Left renal pelvis (tissue), 4 donors: Measurements from ENCODE around the gene LTB. TPM values are rescaled to one million over a fixed set of nuclear protein-coding genes. Genes with fewer than 3 reads are reported as not detected.
"Not testable (repeated sequence)": the region's sequence is repeated elsewhere in the genome, so short reads cannot be mapped to it uniquely, and the experiment has no call there.

Experiments
- DNase-seq, 4 donors: peaks; one replicate each; pipeline ENCODE4 v3.0.0-alpha.2; 2013; ENCODE audit warnings: low read depth in 4 of 4, low spot score in 3 of 4
- polyA plus RNA-seq, 4 donors: library from polyadenylated mRNA; unstranded; fragments of 120-200 nt; gene quantifications; one replicate each; pipeline ENCODE4 v1.2.1, GENCODE V29; 2013; ENCODE audit not compliant: insufficient read length in 4 of 4

LTB gene
- polyA plus RNA-seq, 4 donors, result 0.66 to 2.0 (median 1.6) TPM

DNA sequence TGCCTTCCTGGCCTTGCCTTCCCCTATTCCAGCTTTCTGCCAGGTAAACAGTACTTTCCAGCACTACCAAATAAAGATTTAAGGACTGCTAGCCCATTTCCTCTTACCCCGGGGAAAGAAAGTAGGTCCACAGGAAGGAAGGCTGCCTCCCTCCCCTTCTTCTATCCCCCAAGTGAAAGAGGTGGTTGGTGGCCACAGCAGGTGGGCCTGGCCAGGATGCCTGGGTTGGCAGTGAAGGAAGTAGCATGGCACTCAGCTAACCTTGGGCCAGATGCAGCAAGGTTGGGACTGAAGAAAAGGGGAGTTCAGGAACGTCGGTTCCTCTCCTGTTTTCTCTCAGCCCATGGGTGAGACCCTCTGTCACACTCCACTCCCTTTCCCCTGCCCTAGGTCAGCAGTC is 25.9 kb downstream of the LTB start:
- DNase-seq, result no peak

- not testable (repeated sequence) for DNase-seq
Measured at GRCh38 chr6:31551371-31551770, 30.9 kb downstream of the LTB start.

GRCh38 chr6:31548544-31548873 is 33.7 kb downstream of the LTB start:
- no peak for DNase-seq

DNA sequence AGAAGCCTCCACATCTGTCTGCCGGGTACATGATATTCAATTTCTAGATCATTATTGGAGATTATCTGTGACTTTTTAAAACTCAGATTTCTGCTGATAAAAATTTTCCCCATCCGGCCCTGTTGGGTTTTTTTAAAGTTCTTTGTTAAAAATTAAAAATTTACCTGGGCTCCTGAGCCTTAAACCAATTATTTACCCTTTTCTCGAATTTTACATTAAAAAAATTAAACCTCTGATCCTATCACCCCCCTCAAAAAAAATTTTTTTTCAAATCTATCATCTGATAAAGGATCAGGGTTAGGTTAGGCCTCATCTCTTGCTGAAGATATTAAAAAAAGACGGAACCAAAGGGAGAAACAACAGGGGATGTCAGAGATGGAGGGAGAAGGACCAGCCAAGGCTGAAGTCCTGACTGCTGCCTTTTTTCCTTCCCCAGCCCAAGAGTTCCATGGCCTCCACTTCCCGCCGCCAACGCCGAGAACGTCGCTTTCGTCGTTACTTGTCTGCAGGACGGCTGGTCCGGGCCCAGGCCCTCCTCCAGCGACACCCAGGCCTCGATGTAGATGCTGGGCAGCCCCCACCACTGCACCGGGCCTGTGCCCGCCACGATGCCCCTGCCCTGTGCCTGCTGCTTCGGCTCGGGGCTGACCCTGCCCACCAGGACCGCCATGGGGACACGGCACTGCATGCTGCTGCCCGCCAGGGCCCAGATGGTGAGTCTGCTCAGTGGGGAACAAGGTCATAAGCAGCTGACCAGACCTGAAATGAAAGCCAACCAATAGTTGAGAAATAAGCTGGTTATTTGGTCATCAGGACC is 34.3 kb downstream of the LTB start:
- no peak for DNase-seq

GRCh38 chr6:31546958-31547726 is 35.1 kb downstream of the LTB start, which contains the start of gene NFKBIL1:
TSS of gene NFKBIL1 (plus strand) at chr6:31547608. CDS start at chr6:31547695, 87 bp downstream.
- DNase-seq, result peak; percentile 90 to 95 (median 92)

DNA sequence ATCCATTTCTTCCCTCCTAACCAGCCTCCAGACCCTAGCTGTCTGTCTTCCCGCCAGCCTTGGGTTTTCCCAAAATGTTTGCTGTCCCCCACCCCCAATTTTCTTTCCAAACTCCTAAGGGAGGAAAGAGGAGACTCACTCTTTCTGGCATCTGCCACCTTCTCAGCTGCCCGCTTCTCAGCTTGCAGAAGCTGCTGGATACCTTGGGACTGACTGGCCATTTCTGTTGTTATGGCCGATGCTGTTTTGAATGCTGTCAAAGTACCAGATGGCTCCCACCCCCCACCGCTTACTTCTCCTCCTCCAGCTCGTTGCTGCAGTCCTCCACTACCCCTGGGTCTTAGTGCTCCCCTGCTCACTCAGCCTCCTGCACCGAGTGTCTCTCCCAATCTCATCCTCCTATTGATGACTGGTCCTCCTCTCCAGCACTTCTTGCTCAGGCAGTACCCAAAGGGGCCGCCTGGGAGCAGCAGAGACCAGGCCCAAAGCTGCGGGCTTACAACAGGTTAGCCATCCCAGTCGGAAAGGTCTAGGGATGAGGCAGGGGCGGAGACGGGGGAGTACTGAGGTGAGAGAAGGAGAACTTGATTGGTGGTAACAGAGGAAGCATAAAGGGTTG is 35.8 kb downstream of the LTB start, which contains the start of gene ATP6V1G2:
Gene ATP6V1G2 (minus strand): TSS at position 270 of the 619 bp plus-strand sequence. CDS start 49 bp downstream, at position 221.
- DNase-seq, result peak; percentile 71 to 80 (median 75)

GRCh38 chr6:31545291-31545690 is 36.9 kb downstream of the LTB start:
- no peak for DNase-seq

- no peak for DNase-seq
Measured at GRCh38 chr6:31544676-31545075, 37.5 kb downstream of the LTB start.

- no peak for DNase-seq
Measured at GRCh38 chr6:31543639-31544038, 38.6 kb downstream of the LTB start.

- DNase-seq, result peak; percentile 94 to 96 (median 96)
Measured at GRCh38 chr6:31541658-31542521, 40.3 kb downstream of the LTB start, which contains the start of gene DDX39B. TSS of gene DDX39B (minus strand) at chr6:31542003. CDS start at chr6:31540532, 1,471 bp downstream.

GRCh38 chr6:31541059-31541657 is 41.1 kb downstream of the LTB start:
- peak in 1 of 4 donors; percentile 35 for DNase-seq

GRCh38 chr6:31540640-31541039 is 41.6 kb downstream of the LTB start:
- DNase-seq, result no peak

GRCh38 chr6:31538805-31539400 is 43.3 kb downstream of the LTB start:
- DNase-seq, result no peak

- no peak for DNase-seq
Measured at GRCh38 chr6:31535538-31536324, 46.5 kb downstream of the LTB start.

DNA sequence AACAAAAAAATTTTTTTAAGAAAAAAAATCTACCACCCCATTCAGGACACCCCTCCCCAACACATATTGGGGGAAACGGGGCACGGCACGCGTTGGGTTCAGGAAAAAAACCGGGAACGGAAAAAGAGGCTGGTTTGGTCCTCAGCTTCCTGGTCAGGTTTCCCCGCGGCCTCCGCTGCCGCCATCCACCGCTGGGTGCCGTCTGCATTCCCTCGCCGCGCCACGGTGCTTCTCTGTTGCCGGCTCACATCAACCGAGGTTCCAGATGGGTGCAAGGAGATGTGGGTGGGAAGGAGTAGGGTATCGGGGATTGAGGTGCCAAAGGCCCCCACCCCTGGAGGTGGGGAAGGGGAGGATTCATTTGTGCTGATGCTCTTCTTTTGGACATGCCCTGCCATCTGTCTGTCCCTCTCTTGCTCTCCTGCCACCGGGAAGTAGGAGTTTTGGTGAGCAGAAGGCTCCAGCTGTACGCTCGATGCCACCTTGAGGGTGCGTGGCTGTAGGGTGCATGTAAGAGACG is 47.6 kb downstream of the LTB start:
- DNase-seq, result no peak

- DNase-seq, result no peak
Measured at GRCh38 chr6:31534011-31534410, 48.2 kb downstream of the LTB start.

- DNase-seq, result no peak
Measured at GRCh38 chr6:31533455-31533841, 48.8 kb downstream of the LTB start.
